ENCODE measurements around the gene SERPINA3.

DNA sequence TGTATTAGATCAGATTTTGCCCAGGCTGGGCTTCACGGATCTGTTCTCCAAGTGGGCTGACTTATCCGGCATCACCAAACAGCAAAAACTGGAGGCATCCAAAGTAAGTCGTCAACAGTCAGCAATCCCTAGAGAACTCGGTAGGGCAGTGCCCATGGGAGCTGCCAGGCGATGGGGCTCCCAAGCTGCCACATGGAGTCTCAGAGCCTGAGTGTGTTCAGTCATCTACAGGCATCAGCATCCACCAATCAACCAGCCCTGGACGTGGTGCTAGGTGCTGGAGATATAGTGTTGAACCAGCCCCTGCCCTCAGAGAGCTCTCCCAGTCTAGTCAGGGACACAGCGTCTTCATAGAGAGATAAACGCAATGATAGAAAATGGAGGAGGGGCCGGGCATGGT is 44.0 kb upstream of the SERPINA3 start:
- TF ChIP-seq, protein P1, sequence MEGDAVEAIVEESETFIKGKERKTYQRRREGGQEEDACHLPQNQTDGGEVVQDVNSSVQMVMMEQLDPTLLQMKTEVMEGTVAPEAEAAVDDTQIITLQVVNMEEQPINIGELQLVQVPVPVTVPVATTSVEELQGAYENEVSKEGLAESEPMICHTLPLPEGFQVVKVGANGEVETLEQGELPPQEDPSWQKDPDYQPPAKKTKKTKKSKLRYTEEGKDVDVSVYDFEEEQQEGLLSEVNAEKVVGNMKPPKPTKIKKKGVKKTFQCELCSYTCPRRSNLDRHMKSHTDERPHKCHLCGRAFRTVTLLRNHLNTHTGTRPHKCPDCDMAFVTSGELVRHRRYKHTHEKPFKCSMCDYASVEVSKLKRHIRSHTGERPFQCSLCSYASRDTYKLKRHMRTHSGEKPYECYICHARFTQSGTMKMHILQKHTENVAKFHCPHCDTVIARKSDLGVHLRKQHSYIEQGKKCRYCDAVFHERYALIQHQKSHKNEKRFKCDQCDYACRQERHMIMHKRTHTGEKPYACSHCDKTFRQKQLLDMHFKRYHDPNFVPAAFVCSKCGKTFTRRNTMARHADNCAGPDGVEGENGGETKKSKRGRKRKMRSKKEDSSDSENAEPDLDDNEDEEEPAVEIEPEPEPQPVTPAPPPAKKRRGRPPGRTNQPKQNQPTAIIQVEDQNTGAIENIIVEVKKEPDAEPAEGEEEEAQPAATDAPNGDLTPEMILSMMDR (conservative IDR thresholded peaks at IDR 0.05 in 1 of 2, IDR thresholded peaks at IDR 0.05 in 1 of 2; ENCODE audit: extremely low read depth in 1 of 2, insufficient read depth in 1 of 2, low read depth in 1 of 2, low read length in 2 of 2), result no peak
- no peak for TF ChIP-seq EZH2 (IDR thresholded peaks at IDR 0.05; ENCODE audit: borderline replicate concordance, low read length)
